Activated CD8-positive, alpha-beta memory T cell treated with anti-CD3 and anti-CD28 coated beads, Interleukin-2, amount 10 ng/mL, durations not matched to agents 7 days and 5 days (primary cell): ENCODE data around the gene ORC5. TPM values are rescaled to one million over a fixed set of nuclear protein-coding genes. Genes with fewer than 3 reads are reported as not detected.

Experiments used
- ATAC-seq: fragments of 150-1000 bp; cut with Tn5 transposase; one replicate; pipeline ENCODE4 v1.10.0; 2021; ENCODE audit warnings: moderate library complexity
- CTCF ChIA-PET: fragments of 350-600 bp; sonication (Branson Sonifier 250); formaldehyde crosslinking; loops from one replicate; lab custom pipeline; 2021; ENCODE audit warnings: antibody characterized with exemption; lab: Charles Lee
- DNase-seq: peaks from one replicate; pipeline ENCODE4 v3.0.0-alpha.2; 2020
- H3K27ac Mint-ChIP-seq: one replicate; pipeline ENCODE4 v1.8.0; 2021; ENCODE audit warnings: mild to moderate bottlenecking, mixed read lengths
- H3K27me3 Mint-ChIP-seq: one replicate; pipeline ENCODE4 v1.8.0; 2021; ENCODE audit warnings: mixed read lengths
- H3K36me3 Mint-ChIP-seq: one replicate; pipeline ENCODE4 v1.8.0; 2021; ENCODE audit warnings: mild to moderate bottlenecking, mixed read lengths
- H3K4me1 Mint-ChIP-seq: one replicate; pipeline ENCODE4 v1.8.0; 2021; ENCODE audit warnings: mixed read lengths
- H3K4me3 Mint-ChIP-seq: one replicate; pipeline ENCODE4 v1.8.0; 2021; ENCODE audit warnings: mild to moderate bottlenecking, moderate library complexity, mixed read lengths
- H3K9me3 Mint-ChIP-seq: one replicate; pipeline ENCODE4 v1.8.0; 2022; ENCODE audit warnings: low read depth, mixed read lengths
- total RNA-seq, 2 experiments: library from RNA; stranded (reverse); gene quantifications; one replicate each; pipeline ENCODE4 v1.2.3, GENCODE V29; 2021

ORC5 gene
- total RNA-seq, 2 experiments from 2014 or later = 22.0 to 24.9 TPM

- Mint-ChIP-seq H3K27ac (no peak overlapping the region), H3K9me3 (no peaks in the 10 kb centered on the region), H3K36me3 (no peaks in the 10 kb centered on the region), H3K27me3 (peaks cover 2% of the 10 kb centered on the region), H3K4me1 (no peaks in the 10 kb centered on the region), H3K4me3 (no peak overlapping the region)
- ATAC-seq (no peak), DNase-seq (no peak)
- CTCF ChIA-PET = no interaction called here
Measured at GRCh38 chr7:104098890-104099289, 108.9 kb downstream of the ORC5 start.

GRCh38 chr7:104096683-104097082 lies 111.1 kb downstream of the ORC5 start:
- H3K27me3 Mint-ChIP-seq = peaks cover 5% of the 10 kb centered on the region
- H3K27ac Mint-ChIP-seq = no peak overlapping the region
- no peaks in the 10 kb centered on the region for H3K36me3 Mint-ChIP-seq
- H3K4me1 Mint-ChIP-seq = no peaks in the 10 kb centered on the region
- ATAC-seq (no peak), DNase-seq (no peak)
- no peaks in the 10 kb centered on the region for H3K9me3 Mint-ChIP-seq
- CTCF ChIA-PET = no interaction called here
- H3K4me3 Mint-ChIP-seq = no peak overlapping the region

- Mint-ChIP-seq H3K9me3 (no peaks in the 10 kb centered on the region), H3K4me1 (no peaks in the 10 kb centered on the region), H3K36me3 (no peaks in the 10 kb centered on the region), H3K27ac (no peak overlapping the region), H3K4me3 (no peak overlapping the region), H3K27me3 (peaks cover 6% of the 10 kb centered on the region)
- DNase-seq (no peak), ATAC-seq (no peak)
- CTCF ChIA-PET = no interaction called here
Measured at GRCh38 chr7:104093127-104093526, 114.7 kb downstream of the ORC5 start.

- ATAC-seq (no peak), DNase-seq (no peak)
- H3K27ac Mint-ChIP-seq = no peak overlapping the region
- peaks cover 5% of the 10 kb centered on the region for H3K27me3 Mint-ChIP-seq
- no peaks in the 10 kb centered on the region for H3K36me3 Mint-ChIP-seq
- H3K4me3 Mint-ChIP-seq = no peak overlapping the region
- no peaks in the 10 kb centered on the region for H3K9me3 Mint-ChIP-seq
- H3K4me1 Mint-ChIP-seq = no peaks in the 10 kb centered on the region
- CTCF ChIA-PET = no interaction called here
Measured at GRCh38 chr7:104091242-104091641, 116.6 kb downstream of the ORC5 start.

GRCh38 chr7:104089612-104090011 lies 118.2 kb downstream of the ORC5 start:
- Mint-ChIP-seq H3K27me3 (peaks cover 5% of the 10 kb centered on the region), H3K27ac (no peak overlapping the region), H3K36me3 (no peaks in the 10 kb centered on the region), H3K4me1 (no peaks in the 10 kb centered on the region), H3K9me3 (no peaks in the 10 kb centered on the region), H3K4me3 (no peak overlapping the region)
- CTCF ChIA-PET = no interaction called here
- ATAC-seq (no peak), DNase-seq (no peak)

GRCh38 chr7:104089061-104089460 lies 118.8 kb downstream of the ORC5 start:
- no peak overlapping the region for H3K4me3 Mint-ChIP-seq
- ATAC-seq = no peak
- peaks cover 4% of the 10 kb centered on the region for H3K9me3 Mint-ChIP-seq
- no peaks in the 10 kb centered on the region for H3K36me3 Mint-ChIP-seq
- CTCF ChIA-PET = no interaction called here
- no peak overlapping the region for H3K27ac Mint-ChIP-seq
- peaks cover 5% of the 10 kb centered on the region for H3K27me3 Mint-ChIP-seq
- no peak for DNase-seq
- H3K4me1 Mint-ChIP-seq = no peaks in the 10 kb centered on the region

Other genes starting within 250 kb of the ORC5 start
- not detected for gene RELN, start 218.4 kb downstream of the ORC5 start, total RNA-seq
- gene LHFPL3, start 120.6 kb upstream of the ORC5 start, total RNA-seq = not detected